Umbilical cord (tissue), 1 donor: Measurements from ENCODE around the gene KCNK7. TPM values are rescaled to one million over a fixed set of nuclear protein-coding genes. Genes with fewer than 3 reads are reported as not detected.

Experiments used
- total RNA-seq: library from RNA; depleted of rRNA; stranded (reverse); fragments of >200 nt; gene quantifications from one replicate; pipeline ENCODE4 v1.2.3, GENCODE V29; 2014; ENCODE audit warnings: low replicate concordance; ENCODE audit not compliant: insufficient read depth

KCNK7 gene
- total RNA-seq, 1 donor from 2014 or later = not detected

Other genes with a start within 250 kb of the KCNK7 start
- 1.4 TPM for gene TIGD3, start 241.0 kb downstream of the KCNK7 start, total RNA-seq
- gene SLC25A45, start 213.2 kb downstream of the KCNK7 start, total RNA-seq = 5.3 TPM
- 80.2 TPM for gene FRMD8, start 209.2 kb downstream of the KCNK7 start, total RNA-seq
- 74.6 TPM for gene NEAT1, start 173.0 kb downstream of the KCNK7 start, total RNA-seq
- 14,533 TPM for gene MALAT1, start 96.8 kb downstream of the KCNK7 start, total RNA-seq
- gene SCYL1, start 70.7 kb downstream of the KCNK7 start, total RNA-seq = 60.7 TPM
- 116 TPM for gene LTBP3, start 37.4 kb downstream of the KCNK7 start, total RNA-seq
- 17.3 TPM for gene ZNRD2, start 25.3 kb downstream of the KCNK7 start, total RNA-seq
- 36.8 TPM for gene FAM89B, start 23.3 kb downstream of the KCNK7 start, total RNA-seq
- gene EHBP1L1, start 19.7 kb downstream of the KCNK7 start, total RNA-seq = 91.0 TPM
- 12.0 TPM for gene MAP3K11, start 18.4 kb upstream of the KCNK7 start, total RNA-seq
- gene PCNX3, start 20.0 kb upstream of the KCNK7 start, total RNA-seq = 7.2 TPM
- gene SIPA1, start 42.3 kb upstream of the KCNK7 start, total RNA-seq = 23.8 TPM
- gene RELA, start 67.1 kb upstream of the KCNK7 start, total RNA-seq = 7.7 TPM
- 51.8 TPM for gene KAT5, start 116.5 kb upstream of the KCNK7 start, total RNA-seq
- gene RNASEH2C, start 125.0 kb upstream of the KCNK7 start, total RNA-seq = 50.3 TPM
- gene AP5B1, start 185.2 kb upstream of the KCNK7 start, total RNA-seq = 9.6 TPM
- gene OVOL1, start 191.3 kb upstream of the KCNK7 start, total RNA-seq = 1.4 TPM
- 1.9 TPM for gene SNX32, start 238.2 kb upstream of the KCNK7 start, total RNA-seq